A204.1 (cell line): ENCODE measurements around the gene A4GNT.
A peak's percentile ranks its signal among the peaks of the same experiment; 100 is the strongest.
"Not testable (repeated sequence)": the region's sequence is repeated elsewhere in the genome, so short reads cannot be mapped to it uniquely, and the experiment has no call there.

Experiments used
- FAIRE-seq: peaks from 2 replicates; lab custom pipeline; 2012; peaks lifted over from hg19 to GRCh38; lab: Jason Lieb, UNC

The A4GNT gene

GRCh38 chr3:138132239-138132638 lies at the start of gene A4GNT:
Gene A4GNT, minus strand, starts transcription at chr3:138132390. Its CDS starts 1,134 bp downstream, at chr3:138131256.
- FAIRE-seq: no peak

GRCh38 chr3:138180375-138181029 lies 48.3 kb upstream of the A4GNT start:
- no peak for FAIRE-seq

- peak; percentile 82 for FAIRE-seq
Observed at GRCh38 chr3:138174421-138175131, 42.4 kb upstream of the A4GNT start, which contains the start of gene DBR1. Gene DBR1, minus strand, starts transcription at chr3:138174921. Its CDS starts 126 bp downstream, at chr3:138174795.

GRCh38 chr3:138173769-138174420 lies 41.7 kb upstream of the A4GNT start:
- no peak for FAIRE-seq

GRCh38 chr3:138172625-138173024 lies 40.4 kb upstream of the A4GNT start:
- no peak for FAIRE-seq

- no peak for FAIRE-seq
Observed at GRCh38 chr3:138165061-138165460, 32.9 kb upstream of the A4GNT start.

GRCh38 chr3:138157743-138158142 lies 25.6 kb upstream of the A4GNT start:
- FAIRE-seq: no peak

GRCh38 chr3:138154534-138154933 lies 22.3 kb upstream of the A4GNT start:
- FAIRE-seq: no peak

GRCh38 chr3:138148503-138148902 lies 16.3 kb upstream of the A4GNT start:
- FAIRE-seq: no peak

GRCh38 chr3:138142181-138142580 lies 10.0 kb upstream of the A4GNT start:
- FAIRE-seq: not testable (repeated sequence)

GRCh38 chr3:138140940-138141339 lies 8.8 kb upstream of the A4GNT start:
- FAIRE-seq: no peak

GRCh38 chr3:138139691-138140090 lies 7.5 kb upstream of the A4GNT start:
- no peak for FAIRE-seq

- FAIRE-seq: no peak
Observed at GRCh38 chr3:138137861-138138260, 5.7 kb upstream of the A4GNT start.

- FAIRE-seq: no peak
Observed at GRCh38 chr3:138136201-138136600, 4.0 kb upstream of the A4GNT start.

GRCh38 chr3:138135833-138136194 lies 3.6 kb upstream of the A4GNT start:
- no peak for FAIRE-seq

- FAIRE-seq: no peak
Observed at GRCh38 chr3:138135146-138135832, 3.1 kb upstream of the A4GNT start.

- FAIRE-seq: no peak
Observed at GRCh38 chr3:138127636-138128365, 4.4 kb downstream of the A4GNT start.

GRCh38 chr3:138125548-138126221 lies 6.5 kb downstream of the A4GNT start:
- FAIRE-seq: no peak

GRCh38 chr3:138124706-138125355 lies 7.4 kb downstream of the A4GNT start:
- no peak for FAIRE-seq

GRCh38 chr3:138124188-138124587 lies 8.0 kb downstream of the A4GNT start:
- no peak for FAIRE-seq

- no peak for FAIRE-seq
Observed at GRCh38 chr3:138119423-138119766, 12.8 kb downstream of the A4GNT start.
